K562 (cell line): ENCODE data around the gene GLTP. TPM values are rescaled to one million over a fixed set of nuclear protein-coding genes. Genes with fewer than 3 reads are reported as not detected.

ENCODE experiments used
- CBFB ChIP-seq: sonication (generic); formaldehyde crosslinking; IDR thresholded peaks from 2 replicates; pipeline ENCODE4 v1.4.0; 2020; ENCODE audit warnings: mild to moderate bottlenecking, missing genetic modification reagents
- CBX1 ChIP-seq: sonication (generic); IDR thresholded peaks from 2 replicates; pipeline ENCODE4 v1.6.1; 2016; ENCODE audit warnings: antibody characterized with exemption, low read depth, mild to moderate bottlenecking
- EP300 ChIP-seq: IDR thresholded peaks from 2 replicates; pipeline ENCODE4 v1.6.1; 2012; ENCODE audit warnings: low read length, improper control_type of control experiment
- FUS ChIP-seq: fragments of 200-400 bp; formaldehyde crosslinking; optimal IDR thresholded peaks from 2 replicates; pipeline ENCODE3; 2017; ENCODE audit warnings: low read depth, low read length
- IRF1 ChIP-seq: sonication (generic); formaldehyde crosslinking; IDR thresholded peaks from 2 replicates; pipeline ENCODE4 v1.8.0; 2022; ENCODE audit warnings: missing genetic modification reagents, mild to moderate bottlenecking, borderline replicate concordance
- NFIC ChIP-seq: fragments of 450-650 bp; IDR thresholded peaks from 2 replicates; pipeline ENCODE4 v1.6.1; 2017; ENCODE audit warnings: mild to moderate bottlenecking, inconsistent platforms
- RNF219 ChIP-seq: fragments of 250-450 bp; sonication (Bioruptor Pico); IDR thresholded peaks from 2 replicates; pipeline ENCODE4 v1.5.0; 2022; ENCODE audit warnings: mild to moderate bottlenecking
- SPI1 ChIP-seq: IDR thresholded peaks from 2 replicates; pipeline ENCODE4 v1.6.1; 2011; ENCODE audit warnings: low read depth, low read length, control low read depth, borderline replicate concordance
- ZBED1 ChIP-seq: IDR thresholded peaks from 2 replicates; pipeline ENCODE4 v1.6.1; 2014
- ZBTB2 ChIP-seq: fragments of 450-650 bp; IDR thresholded peaks from 2 replicates; pipeline ENCODE4 v1.6.1; 2016; ENCODE audit warnings: antibody characterized with exemption
- ZBTB26 ChIP-seq: fragments of 450-650 bp; formaldehyde crosslinking; IDR thresholded peaks from 2 replicates; pipeline ENCODE4 v1.4.0; 2022; ENCODE audit warnings: missing genetic modification characterization
- ZNF347 ChIP-seq: fragments of 450-650 bp; formaldehyde crosslinking; IDR thresholded peaks from 2 replicates; pipeline ENCODE4 v1.4.0; 2020; ENCODE audit warnings: low read depth, mild to moderate bottlenecking, moderate library complexity
- ZNF511 ChIP-seq: sonication (generic); formaldehyde crosslinking; IDR thresholded peaks from 2 replicates; pipeline ENCODE4 v1.8.0; 2022; ENCODE audit warnings: mild to moderate bottlenecking, missing genetic modification reagents
- ZNF57 ChIP-seq: fragments of 450-650 bp; formaldehyde crosslinking; IDR thresholded peaks from 2 replicates; pipeline ENCODE4 v1.4.0; 2020; ENCODE audit warnings: mild to moderate bottlenecking, moderate library complexity
- ZNF609 ChIP-seq: sonication (generic); formaldehyde crosslinking; IDR thresholded peaks from 2 replicates; pipeline ENCODE4 v1.8.1; 2023; ENCODE audit warnings: missing genetic modification reagents, mild to moderate bottlenecking, borderline replicate concordance
- polyA plus RNA-seq, 8 experiments: library from polyadenylated mRNA; depleted of rRNA in 4 of 8; stranded (reverse) in 5 of 8; unstranded in 3 of 8; fragments of >200 nt; fragmentation: Nextera tagmentation in 2 of 8; fragmentation: Illumina TruSeq in 1 of 8; extraction: Ambion mirVana in 2 of 8; extraction: Trizol in 1 of 8; gene quantifications; 2 replicates each; pipeline versions ENCODE4 v1.2.1 to v1.2.3, GENCODE V29; 2011 to 2014; ENCODE audit warnings: inconsistent platforms in 1 of 8, missing spikeins in 1 of 8
- total RNA-seq, 7 experiments: library from RNA; depleted of rRNA in 6 of 7; stranded (reverse); fragments of >200 nt in 6 of 7; fragmentation: Illumina TruSeq in 2 of 7; extraction: Trizol in 2 of 7; gene quantifications; 2 replicates each; pipeline versions ENCODE4 v1.2.1 to v1.2.3, GENCODE V29; 2011 to 2021; ENCODE audit warnings: low replicate concordance in 1 of 7

Gene GLTP
- total and polyA plus RNA-seq, 9 of the 15 experiments (the other 6 are each of a cell fraction or from before 2014, with no cell fraction given), result 4.4 to 8.3 (median 6.1) TPM

- TF ChIP-seq ZBTB2, result 0 out of 2 replicates have a peak, but pooled peaks have one; percentile 21
- TF ChIP-seq NFIC, result no peak
- TF ChIP-seq ZBTB26 (CRISPR knock-in tag), result 0 out of 2 replicates have a peak, but pooled peaks have one; percentile 54
- TF ChIP-seq CBX1, result no peak
- no peak for TF ChIP-seq ZNF57
- TF ChIP-seq CBFB (CRISPR knock-in tag), result no peak
- TF ChIP-seq ZNF609 (CRISPR knock-in tag), result no peak
- TF ChIP-seq ZNF347 (CRISPR knock-in tag), result no peak
- TF ChIP-seq RNF219 (CRISPR knock-in tag), result no peak
- TF ChIP-seq SPI1, result peak; percentile 71; the same call in 1 of the 2 replicates
- TF ChIP-seq IRF1 (CRISPR knock-in tag), result no peak
- TF ChIP-seq ZBED1, result no peak
- TF ChIP-seq EP300, result no peak
- no peak for TF ChIP-seq FUS
- TF ChIP-seq ZNF511 (CRISPR knock-in tag), result no peak
Observed at GRCh38 chr12:109880043-109880931, at the start of gene GLTP (continued).
